Glutamatergic neuron (in vitro differentiated cells): Measurements from ENCODE around the gene PCDHA12. TPM values are rescaled to one million over a fixed set of nuclear protein-coding genes. Genes with fewer than 3 reads are reported as not detected.

ENCODE experiments used
- DNase-seq: peaks from one replicate; pipeline ENCODE4 v3.0.0; 2022
- H3K27ac Mint-ChIP-seq: one replicate; pipeline ENCODE4 v1.8.0; 2020; ENCODE audit warnings: mild to moderate bottlenecking, mixed read lengths, inconsistent platforms; ENCODE audit not compliant: unreplicated experiment
- H3K27me3 Mint-ChIP-seq: one replicate; pipeline ENCODE4 v1.8.0; 2020; ENCODE audit warnings: mild to moderate bottlenecking, moderate library complexity, mixed read lengths, inconsistent platforms; ENCODE audit not compliant: unreplicated experiment
- H3K36me3 Mint-ChIP-seq: one replicate; pipeline ENCODE4 v1.8.0; 2020; ENCODE audit warnings: mild to moderate bottlenecking, mixed read lengths, inconsistent platforms; ENCODE audit not compliant: unreplicated experiment
- H3K4me1 Mint-ChIP-seq: one replicate; pipeline ENCODE4 v1.8.0; 2020; ENCODE audit warnings: mild to moderate bottlenecking, low read depth, mixed read lengths, inconsistent platforms; ENCODE audit not compliant: unreplicated experiment
- H3K4me3 Mint-ChIP-seq: one replicate; pipeline ENCODE4 v1.8.0; 2020; ENCODE audit warnings: mild to moderate bottlenecking, mixed read lengths, inconsistent platforms; ENCODE audit not compliant: unreplicated experiment
- H3K9me3 Mint-ChIP-seq: one replicate; pipeline ENCODE4 v1.8.0; 2020; ENCODE audit warnings: mild to moderate bottlenecking, moderate library complexity, mixed read lengths, inconsistent platforms; ENCODE audit not compliant: unreplicated experiment
- total RNA-seq: library from RNA; stranded (reverse); fragmentation: NEBNext Ultra II Directional; extraction: Animal tissue kit (Norgen Biotek cat#: 25700); gene quantifications from one replicate; pipeline ENCODE4 v1.2.1, GENCODE V29; 2021; ENCODE audit not compliant: unreplicated experiment
- TF ChIP-seq, protein P1 (sequence below): fragments of 200-600 bp; sonication (generic); IDR thresholded peaks from one replicate; pipeline ENCODE4 v1.5.0; 2021; ENCODE audit not compliant: partially characterized antibody, unreplicated experiment

Gene PCDHA12
- total RNA-seq, 1 donor from 2014 or later, result 32.4 TPM

DNA sequence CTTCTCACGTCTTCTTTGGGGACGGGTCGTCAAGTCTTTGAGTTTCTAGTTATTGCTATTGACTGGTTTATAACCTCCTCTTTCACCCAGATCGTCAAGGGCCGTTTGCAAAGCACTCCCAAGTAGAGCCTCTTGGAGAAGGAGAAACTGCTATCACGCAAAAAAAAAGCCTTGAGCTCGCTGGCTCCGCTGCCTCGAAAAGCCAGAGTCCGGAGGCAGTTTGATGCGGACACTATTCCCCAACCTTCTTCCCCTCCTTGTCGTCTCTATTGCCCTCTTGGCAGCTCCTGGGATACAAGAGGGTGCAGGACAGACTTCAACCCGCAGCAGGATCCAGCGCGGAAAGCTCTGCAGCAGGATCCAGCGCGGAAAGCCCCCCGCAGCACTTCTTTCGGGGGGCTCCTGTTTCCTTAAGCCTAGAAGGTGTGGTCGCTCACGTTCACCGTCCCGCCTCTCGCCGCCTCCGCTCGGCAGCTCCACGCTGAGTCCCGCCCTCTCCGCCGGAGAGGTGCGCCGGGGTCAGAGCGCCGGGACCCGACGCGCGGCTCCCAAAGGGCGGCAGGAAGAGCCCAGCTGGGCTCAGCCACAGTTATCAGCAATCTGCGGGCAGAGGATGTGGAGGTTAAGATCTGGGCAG, 50.8 kb downstream of the PCDHA12 start, which contains the start of gene PCDHAC1:
Gene PCDHAC1, plus strand, starts transcription at position 494 of the 637 bp plus-strand sequence. CDS start 594 bp downstream, outside the sequence.
- Mint-ChIP-seq H3K36me3 (no peaks in the 10 kb centered on the region), H3K4me3 (peak within 1 kb of the TSS; percentile 88), H3K27ac (peak within 1 kb of the TSS; percentile 80), H3K27me3 (peaks cover 5% of the 10 kb centered on the region), H3K4me1 (peaks cover 5% of the 10 kb centered on the region), H3K9me3 (peaks cover 9% of the 10 kb centered on the region)
- TF ChIP-seq, protein P1, sequence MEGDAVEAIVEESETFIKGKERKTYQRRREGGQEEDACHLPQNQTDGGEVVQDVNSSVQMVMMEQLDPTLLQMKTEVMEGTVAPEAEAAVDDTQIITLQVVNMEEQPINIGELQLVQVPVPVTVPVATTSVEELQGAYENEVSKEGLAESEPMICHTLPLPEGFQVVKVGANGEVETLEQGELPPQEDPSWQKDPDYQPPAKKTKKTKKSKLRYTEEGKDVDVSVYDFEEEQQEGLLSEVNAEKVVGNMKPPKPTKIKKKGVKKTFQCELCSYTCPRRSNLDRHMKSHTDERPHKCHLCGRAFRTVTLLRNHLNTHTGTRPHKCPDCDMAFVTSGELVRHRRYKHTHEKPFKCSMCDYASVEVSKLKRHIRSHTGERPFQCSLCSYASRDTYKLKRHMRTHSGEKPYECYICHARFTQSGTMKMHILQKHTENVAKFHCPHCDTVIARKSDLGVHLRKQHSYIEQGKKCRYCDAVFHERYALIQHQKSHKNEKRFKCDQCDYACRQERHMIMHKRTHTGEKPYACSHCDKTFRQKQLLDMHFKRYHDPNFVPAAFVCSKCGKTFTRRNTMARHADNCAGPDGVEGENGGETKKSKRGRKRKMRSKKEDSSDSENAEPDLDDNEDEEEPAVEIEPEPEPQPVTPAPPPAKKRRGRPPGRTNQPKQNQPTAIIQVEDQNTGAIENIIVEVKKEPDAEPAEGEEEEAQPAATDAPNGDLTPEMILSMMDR, result no peak
- peak; percentile 74 for DNase-seq

DNA sequence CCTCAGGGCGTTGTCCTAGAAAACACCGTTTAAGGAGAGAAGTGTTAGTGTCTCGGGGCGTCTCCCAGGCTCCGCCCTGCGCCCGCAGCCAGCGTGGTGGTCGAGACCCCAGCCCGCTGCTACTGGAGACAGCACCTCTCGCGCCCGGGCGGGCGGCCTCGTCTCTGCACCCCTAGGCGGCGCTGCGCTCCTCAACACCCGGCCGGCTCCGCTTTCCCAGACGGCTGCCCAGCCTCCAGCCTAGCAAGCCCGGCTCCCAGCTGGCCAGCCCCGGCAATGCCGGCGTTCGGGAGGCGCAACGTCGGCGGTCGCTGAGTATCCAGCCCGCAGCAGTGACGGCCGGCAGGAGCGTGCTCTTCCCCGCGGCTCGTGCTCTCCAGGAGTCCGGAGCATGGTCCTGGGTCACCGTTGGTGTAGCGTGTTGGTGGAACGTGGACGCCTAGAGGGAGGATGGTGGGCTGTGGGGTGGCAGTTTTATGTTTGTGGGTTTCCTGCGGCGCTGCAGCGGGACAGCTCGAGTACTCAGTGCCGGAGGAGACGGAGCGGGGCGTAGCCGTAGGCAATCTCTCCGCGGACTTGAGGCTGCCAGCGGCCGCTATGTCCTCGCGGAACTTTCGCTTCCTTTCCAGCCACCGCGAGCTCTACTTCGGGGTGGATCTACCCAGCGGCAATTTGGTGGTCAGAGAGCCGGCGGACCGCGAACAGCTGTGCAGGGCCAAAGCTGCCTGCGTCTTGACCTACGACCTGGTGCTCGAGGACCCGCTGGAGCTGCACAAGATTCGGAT, 51.5 kb downstream of the PCDHA12 start:
- peak; percentile 98 for DNase-seq
- H3K36me3 Mint-ChIP-seq, result no peaks in the 10 kb centered on the region
- peaks cover 5% of the 10 kb centered on the region for H3K4me1 Mint-ChIP-seq
- peaks cover 9% of the 10 kb centered on the region for H3K9me3 Mint-ChIP-seq
- peak overlapping the region; percentile 88 for H3K4me3 Mint-ChIP-seq
- H3K27me3 Mint-ChIP-seq, result peaks cover 5% of the 10 kb centered on the region
- H3K27ac Mint-ChIP-seq, result peak overlapping the region; percentile 80
- TF ChIP-seq, protein P1, result peak; percentile 99

DNA sequence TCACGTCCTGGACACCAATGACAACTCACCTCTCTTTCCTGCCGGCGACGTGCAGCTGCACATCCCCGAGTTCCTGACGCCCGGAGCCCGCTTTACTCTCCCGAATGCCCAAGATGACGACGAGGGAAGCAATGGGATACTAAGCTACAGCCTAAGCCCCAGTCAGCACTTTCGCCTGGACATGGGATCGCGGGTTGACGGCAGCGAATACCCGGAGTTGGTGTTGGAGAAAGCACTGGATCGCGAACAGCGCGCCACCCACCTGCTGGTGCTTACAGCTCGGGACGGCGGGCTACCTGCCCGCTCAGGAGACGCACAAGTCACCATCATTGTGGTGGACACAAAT, 52.1 kb downstream of the PCDHA12 start:
- H3K4me3 Mint-ChIP-seq, result peak overlapping the region; percentile 88
- TF ChIP-seq, protein P1, result no peak
- peak overlapping the region; percentile 80 for H3K27ac Mint-ChIP-seq
- peaks cover 9% of the 10 kb centered on the region for H3K9me3 Mint-ChIP-seq
- no peaks in the 10 kb centered on the region for H3K36me3 Mint-ChIP-seq
- H3K27me3 Mint-ChIP-seq, result peaks cover 5% of the 10 kb centered on the region
- H3K4me1 Mint-ChIP-seq, result peaks cover 5% of the 10 kb centered on the region
- no peak for DNase-seq

Other genes starting within 250 kb of the PCDHA12 start
- 0.64 TPM for gene CD14, start 242.1 kb upstream of the PCDHA12 start, total RNA-seq
- 12.5 TPM for gene TMCO6, start 235.9 kb upstream of the PCDHA12 start, total RNA-seq
- 59.6 TPM for gene NDUFA2, start 227.7 kb upstream of the PCDHA12 start, total RNA-seq
- gene IK, start 227.5 kb upstream of the PCDHA12 start, total RNA-seq, result 87.9 TPM
- gene WDR55, start 210.4 kb upstream of the PCDHA12 start, total RNA-seq, result 31.5 TPM
- 5.4 TPM for gene DND1, start 201.7 kb upstream of the PCDHA12 start, total RNA-seq
- 162 TPM for gene HARS1, start 183.9 kb upstream of the PCDHA12 start, total RNA-seq
- gene HARS2, start 183.9 kb upstream of the PCDHA12 start, total RNA-seq, result 56.7 TPM
- 71.3 TPM for gene ZMAT2, start 174.9 kb upstream of the PCDHA12 start, total RNA-seq
- 0.69 TPM for gene PCDHA1, start 89.2 kb upstream of the PCDHA12 start, total RNA-seq
- 20.9 TPM for gene PCDHA2, start 80.5 kb upstream of the PCDHA12 start, total RNA-seq
- 17.9 TPM for gene PCDHA3, start 74.3 kb upstream of the PCDHA12 start, total RNA-seq
- gene PCDHA4, start 68.2 kb upstream of the PCDHA12 start, total RNA-seq, result 29.7 TPM
- 11.8 TPM for gene PCDHA5, start 53.7 kb upstream of the PCDHA12 start, total RNA-seq
- gene PCDHA6, start 47.3 kb upstream of the PCDHA12 start, total RNA-seq, result 29.8 TPM
- gene PCDHA7, start 41.0 kb upstream of the PCDHA12 start, total RNA-seq, result 22.9 TPM
- 14.6 TPM for gene PCDHA8, start 34.1 kb upstream of the PCDHA12 start, total RNA-seq
- gene PCDHA9, start 26.9 kb upstream of the PCDHA12 start, total RNA-seq, result 18.9 TPM
- gene PCDHA10, start 19.4 kb upstream of the PCDHA12 start, total RNA-seq, result 47.7 TPM
- gene PCDHA11, start 6.4 kb upstream of the PCDHA12 start, total RNA-seq, result 23.2 TPM
- 10.2 TPM for gene PCDHA13, start 6.8 kb downstream of the PCDHA12 start, total RNA-seq
- gene PCDHAC1, start 51.0 kb downstream of the PCDHA12 start, total RNA-seq, result 25.2 TPM
- 6.0 TPM for gene PCDHAC2, start 91.2 kb downstream of the PCDHA12 start, total RNA-seq
- gene PCDHB1, start 176.1 kb downstream of the PCDHA12 start, total RNA-seq, result not detected
- gene PCDHB2, start 219.3 kb downstream of the PCDHA12 start, total RNA-seq, result 103 TPM
- gene PCDHB3, start 225.2 kb downstream of the PCDHA12 start, total RNA-seq, result 36.9 TPM
- gene PCDHB4, start 246.5 kb downstream of the PCDHA12 start, total RNA-seq, result 7.8 TPM